ENCODE results near the gene FGFBP3. TPM values are rescaled to one million over a fixed set of nuclear protein-coding genes. Genes with fewer than 3 reads are reported as not detected.
"Not testable (repeated sequence)": the region's sequence is repeated elsewhere in the genome, so short reads cannot be mapped to it uniquely, and the experiment has no call there.

The FGFBP3 gene
- total RNA-seq, 1 donor from 2014 or later, result 0.13 TPM

GRCh38 chr10:91901784-91902677, 7.3 kb downstream of the FGFBP3 start:
- peak; percentile 89 to 96 for DNase-seq (ENCODE audit: low read depth in 2 of 2)

DNA sequence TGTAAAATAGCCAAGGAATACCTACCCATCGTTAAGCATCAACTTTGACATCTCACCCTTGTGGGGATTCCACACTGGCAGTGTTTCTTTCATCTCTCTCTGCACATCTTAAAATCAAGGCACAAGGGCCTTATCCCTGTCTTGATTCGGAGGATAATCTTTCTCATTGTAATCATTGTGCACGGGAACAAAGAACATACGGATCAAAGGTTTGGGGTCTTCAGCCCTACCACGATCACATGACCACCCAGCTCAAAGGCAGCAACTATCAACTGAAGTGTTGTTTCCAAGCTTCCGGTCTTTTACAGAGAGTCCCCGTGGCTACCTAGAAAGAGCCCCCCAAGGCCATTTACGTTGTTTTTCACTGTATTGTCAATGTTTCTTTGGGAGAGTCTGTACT, 11.9 kb downstream of the FGFBP3 start:
- DNase-seq (ENCODE audit: low read depth in 2 of 2), result no peak

DNA sequence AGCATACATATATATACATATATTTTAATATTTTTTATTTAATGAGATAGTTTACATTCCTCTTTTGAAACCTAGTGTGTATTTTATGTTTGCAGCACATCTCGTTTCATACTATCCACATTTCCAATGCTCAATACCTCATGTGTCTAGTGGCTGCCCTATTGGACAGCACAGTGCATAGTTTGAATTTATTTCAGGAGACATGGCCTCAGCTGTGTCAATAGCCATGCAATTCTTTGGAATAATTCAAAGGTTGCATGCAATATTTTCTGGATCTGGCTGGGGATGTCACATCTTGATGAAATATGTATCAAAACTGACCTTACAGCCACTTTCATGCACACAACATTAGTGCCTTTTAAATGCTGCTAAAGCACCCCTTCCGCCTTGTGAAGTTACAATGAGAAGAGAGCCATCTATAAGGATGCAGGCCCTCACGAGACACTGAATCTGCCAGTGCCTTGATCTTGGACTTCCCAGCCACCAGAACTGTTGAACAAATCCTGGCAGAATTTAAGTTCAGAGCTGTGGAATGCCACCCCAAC, 13.0 kb downstream of the FGFBP3 start:
- DNase-seq (ENCODE audit: low read depth in 2 of 2), result no peak

- DNase-seq (ENCODE audit: low read depth in 2 of 2), result not testable (repeated sequence)
Observed at GRCh38 chr10:91894261-91894685, 15.0 kb downstream of the FGFBP3 start.

GRCh38 chr10:91893051-91893450, 16.2 kb downstream of the FGFBP3 start:
- no peak for DNase-seq (ENCODE audit: low read depth in 2 of 2)

GRCh38 chr10:91891125-91892001, 17.9 kb downstream of the FGFBP3 start:
- peak in 1 of 2 donors; percentile 77 for DNase-seq (ENCODE audit: low read depth in 2 of 2)

DNA sequence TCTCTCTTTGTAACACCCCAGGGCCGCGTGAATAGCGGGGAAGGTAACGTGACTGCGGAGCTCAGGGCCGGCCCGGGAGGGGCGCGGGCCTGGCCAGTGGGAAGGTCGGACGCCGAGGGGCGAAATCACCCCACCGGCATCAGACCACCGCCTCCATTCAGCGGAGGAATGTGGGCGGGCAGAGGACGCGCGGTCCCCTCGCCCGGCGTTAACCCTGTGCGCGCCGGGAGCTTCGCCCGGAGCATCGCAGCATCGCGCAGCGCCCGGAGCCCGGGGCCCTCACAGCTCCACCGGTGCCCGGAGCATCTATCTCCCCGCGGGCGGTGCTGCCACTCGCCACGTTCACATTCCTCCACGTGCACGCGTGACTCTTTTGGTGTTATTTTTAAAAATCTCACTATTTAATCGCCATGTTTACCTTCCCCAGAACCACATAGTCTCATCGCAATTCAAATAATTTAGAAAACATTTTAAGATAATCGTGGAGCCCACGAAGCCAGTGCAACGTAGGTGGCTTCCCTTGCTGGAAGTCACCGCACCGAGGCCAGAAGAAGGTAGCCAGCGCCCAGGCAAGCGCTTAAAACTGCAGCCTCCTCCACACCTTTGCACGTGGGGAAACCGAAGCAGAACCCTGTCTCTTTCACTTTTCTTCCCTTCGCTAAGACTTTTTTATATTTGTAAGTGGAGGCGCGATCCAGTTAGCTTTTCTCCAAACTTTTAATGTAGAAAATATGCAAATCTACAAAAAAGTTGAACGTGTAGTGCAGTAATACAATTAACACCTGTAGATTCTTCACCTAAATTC, 21.8 kb downstream of the FGFBP3 start:
- DNase-seq (ENCODE audit: low read depth in 2 of 2), result peak in 1 of 2 donors; percentile 47

DNA sequence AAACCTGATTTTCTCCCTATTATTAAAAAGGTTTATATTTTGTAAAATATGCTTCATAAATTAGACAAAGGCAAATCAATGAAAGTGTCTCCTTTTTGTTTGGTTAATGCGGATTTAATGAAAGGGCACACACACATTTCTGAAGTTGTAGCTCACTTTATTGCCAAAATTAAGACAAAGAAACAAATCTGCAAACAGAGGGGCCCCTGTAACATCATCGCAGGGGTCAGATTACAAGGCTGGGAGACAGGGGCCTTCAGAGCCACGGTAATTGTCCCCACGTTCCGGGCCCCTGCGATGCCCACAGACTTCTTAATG, 22.4 kb downstream of the FGFBP3 start:
- DNase-seq (ENCODE audit: low read depth in 2 of 2), result no peak

DNA sequence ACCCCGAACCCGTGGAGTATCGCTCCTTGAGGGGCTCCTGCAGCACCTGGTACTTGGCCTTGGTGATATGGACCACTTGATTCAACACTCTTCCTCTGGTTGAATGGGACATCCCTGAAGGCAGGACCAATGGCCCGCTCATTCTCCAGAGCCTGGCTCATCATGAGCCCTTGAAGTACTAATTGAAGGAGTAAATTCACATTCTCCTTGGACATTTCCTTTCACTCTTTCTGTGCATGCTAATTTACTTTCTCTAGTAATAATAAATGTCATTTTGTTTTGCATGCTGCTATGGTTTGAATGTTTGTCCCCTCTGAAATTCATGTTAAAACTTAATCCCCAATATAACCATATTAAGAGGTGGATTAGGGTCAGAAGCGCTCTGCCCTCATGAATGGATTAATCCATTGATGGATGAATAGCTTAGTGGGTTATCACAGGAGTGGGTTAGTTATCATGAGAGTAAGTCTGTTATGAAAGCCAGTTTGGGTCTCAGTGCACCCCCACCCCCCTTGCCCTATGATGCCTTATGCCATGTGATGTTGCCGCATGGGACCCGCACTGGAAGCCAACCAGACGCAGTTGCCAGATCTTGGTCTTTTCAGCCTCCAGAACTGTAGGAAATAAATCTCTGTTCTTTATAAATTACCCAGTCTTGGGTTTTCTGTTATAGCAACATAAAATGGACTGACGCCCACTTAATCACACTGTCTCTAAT, 23.8 kb downstream of the FGFBP3 start:
- DNase-seq (ENCODE audit: low read depth in 2 of 2), result no peak

- no peak for DNase-seq (ENCODE audit: low read depth in 2 of 2)
Observed at GRCh38 chr10:91884536-91884935, 24.8 kb downstream of the FGFBP3 start.

DNA sequence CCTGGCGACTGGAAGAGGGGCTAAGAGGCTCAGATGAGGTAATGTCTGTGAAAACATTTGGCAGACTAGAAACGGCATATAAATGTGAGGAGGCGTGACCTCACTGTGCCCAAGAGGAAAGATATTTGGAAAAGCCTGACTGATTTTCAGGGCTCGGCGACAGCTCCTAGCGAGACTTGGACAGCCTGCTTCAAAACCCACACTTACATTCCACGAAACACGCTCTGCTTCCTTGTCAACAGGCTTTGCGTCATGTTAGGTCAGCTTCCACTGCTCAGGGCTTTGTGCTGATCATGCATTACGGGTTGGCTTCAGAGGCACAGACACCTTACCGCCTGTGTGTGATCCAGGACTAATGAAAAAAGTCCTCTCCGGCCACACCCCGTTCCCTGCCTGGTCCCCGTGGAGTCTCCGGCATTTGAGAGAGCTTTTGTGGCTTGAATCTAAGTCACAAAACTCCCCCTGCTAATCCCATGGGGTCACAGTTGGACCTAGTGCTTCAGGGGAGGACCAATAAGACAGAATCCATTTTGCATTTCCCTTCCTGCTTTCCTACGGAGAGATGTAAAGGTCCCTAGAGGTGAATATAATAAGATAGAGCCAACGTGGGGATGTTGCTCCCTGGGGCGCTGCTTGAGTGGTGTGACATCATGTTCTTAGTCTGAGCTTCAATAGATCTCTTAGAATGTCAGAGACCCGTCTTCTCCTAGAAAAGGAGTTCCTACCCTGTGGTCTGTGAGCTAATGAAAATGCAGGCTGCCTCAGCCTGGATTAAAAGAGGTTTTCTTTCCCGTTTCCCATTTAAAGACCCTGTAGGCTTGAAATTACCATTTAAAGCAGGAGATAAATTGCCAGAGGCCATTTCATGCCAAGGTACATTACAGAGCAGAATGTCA, 25.5 kb downstream of the FGFBP3 start:
- DNase-seq (ENCODE audit: low read depth in 2 of 2), result peak in 1 of 2 donors; percentile 37

GRCh38 chr10:91880310-91880709, 29.0 kb downstream of the FGFBP3 start:
- no peak for DNase-seq (ENCODE audit: low read depth in 2 of 2)

GRCh38 chr10:91879515-91880170, 29.6 kb downstream of the FGFBP3 start:
- DNase-seq (ENCODE audit: low read depth in 2 of 2), result no peak

- DNase-seq (ENCODE audit: low read depth in 2 of 2), result no peak
Observed at GRCh38 chr10:91875779-91876178, 33.5 kb downstream of the FGFBP3 start.

DNA sequence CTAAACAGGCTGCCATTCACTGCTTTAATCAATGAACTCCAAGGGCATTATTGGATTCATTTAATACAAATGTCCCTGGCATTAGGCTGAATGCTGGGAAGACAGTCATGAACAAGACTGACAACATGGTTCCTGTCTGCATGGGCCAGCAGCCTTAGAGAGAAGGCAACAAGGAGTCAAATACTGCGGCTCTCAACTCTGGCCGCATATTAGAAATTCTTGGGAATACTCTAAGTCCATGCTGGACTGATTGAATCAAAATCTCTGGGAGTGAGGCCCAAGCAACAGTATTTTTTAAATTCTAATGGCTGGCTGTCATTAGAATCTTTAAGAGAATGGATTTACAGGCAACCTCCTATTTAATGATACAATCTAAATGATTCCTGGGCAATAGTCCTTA, 34.1 kb downstream of the FGFBP3 start:
- no peak for DNase-seq (ENCODE audit: low read depth in 2 of 2)

DNA sequence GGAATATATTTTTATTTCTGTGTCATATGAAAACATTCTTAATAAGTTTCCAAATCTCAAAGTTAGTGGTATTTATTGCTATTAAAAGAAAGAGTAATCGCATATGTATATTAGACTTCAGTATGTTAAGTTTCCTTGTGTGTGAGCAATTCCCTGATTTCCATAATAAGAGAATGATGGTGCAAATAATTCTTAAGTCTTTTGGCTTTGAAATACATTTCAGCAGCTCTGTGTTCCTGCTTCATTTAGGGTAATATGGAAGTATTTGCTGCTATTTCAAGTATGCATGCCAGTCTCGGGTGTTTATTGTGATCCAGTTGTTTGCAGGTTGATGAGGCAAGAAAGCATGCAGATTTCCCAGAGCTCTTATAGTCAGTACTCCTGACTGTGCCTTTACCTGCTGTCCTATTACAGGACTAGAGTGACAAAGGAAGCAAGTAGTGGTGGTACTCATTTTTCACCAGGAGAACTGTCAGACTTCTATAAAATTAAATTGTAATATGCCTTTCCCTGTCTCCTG, 43.7 kb downstream of the FGFBP3 start:
- no peak for DNase-seq (ENCODE audit: low read depth in 2 of 2)

DNA sequence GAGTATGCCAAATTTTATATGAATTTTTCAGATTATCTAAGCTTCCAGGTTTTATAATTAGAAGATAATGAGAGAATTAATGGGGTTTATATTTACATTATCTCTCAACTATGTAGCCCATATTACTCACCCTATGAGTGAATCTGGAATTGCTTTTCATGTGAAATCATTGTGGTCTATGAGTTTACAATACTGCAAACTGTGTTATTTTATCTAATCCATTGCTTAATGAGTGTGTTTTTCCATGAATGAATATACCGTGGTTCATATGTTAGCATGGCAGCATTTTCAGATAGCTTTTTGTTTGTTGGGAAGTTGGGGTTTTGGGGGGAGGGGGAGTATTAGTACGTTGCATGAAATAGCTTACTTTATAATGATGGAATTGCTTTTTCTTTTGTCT, 44.5 kb downstream of the FGFBP3 start:
- DNase-seq (ENCODE audit: low read depth in 2 of 2), result no peak

DNA sequence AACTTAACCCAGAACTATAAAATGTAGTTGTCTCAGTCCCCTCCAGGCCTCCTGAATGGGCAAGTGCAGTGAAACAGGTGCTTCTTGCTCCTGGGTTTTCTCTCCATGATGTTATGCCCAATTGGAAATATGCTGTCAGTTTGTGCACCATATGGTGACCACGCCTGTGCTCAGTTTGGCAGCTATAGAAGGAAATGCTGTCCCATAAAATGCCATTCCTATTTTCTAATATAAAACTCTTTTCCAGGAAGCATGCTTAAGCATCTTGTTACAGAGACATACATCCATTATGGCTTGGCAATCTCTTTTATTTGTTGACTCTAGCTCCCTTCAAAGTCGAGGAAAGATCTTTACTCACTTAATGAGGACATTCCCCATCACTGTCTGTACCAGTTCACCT, 45.2 kb downstream of the FGFBP3 start:
- DNase-seq (ENCODE audit: low read depth in 2 of 2), result no peak

- DNase-seq (ENCODE audit: low read depth in 2 of 2), result no peak
Observed at GRCh38 chr10:91860885-91861284, 48.4 kb downstream of the FGFBP3 start.

Measured in dermis microvascular lymphatic vessel endothelial cell (primary cell).